Testis (tissue), 3 donors: Measurements from ENCODE around the gene DIS3L. TPM values are rescaled to one million over a fixed set of nuclear protein-coding genes. Genes with fewer than 3 reads are reported as not detected.

Experiments used
- DNase-seq: peaks from one replicate; pipeline ENCODE4 v3.0.0-alpha.2; 2019
- H3K27ac ChIP-seq, 2 donors: fragments of 200-600 bp; sonication (generic); one replicate each; pipeline ENCODE4 v1.5.1; 2019
- H3K27me3 ChIP-seq: fragments of 200-600 bp; sonication (generic); one replicate; pipeline ENCODE4 v1.5.1; 2019
- H3K36me3 ChIP-seq: fragments of 200-600 bp; sonication (generic); one replicate; pipeline ENCODE4 v1.5.1; 2017; ENCODE audit warnings: low read depth; ENCODE audit errors: missing control alignments
- H3K4me1 ChIP-seq: fragments of 200-600 bp; sonication (generic); one replicate; pipeline ENCODE4 v1.5.1; 2019
- H3K4me3 ChIP-seq, 2 donors: fragments of 200-600 bp; sonication (generic); one replicate each; pipeline ENCODE4 v1.5.1; 2017 to 2019
- H3K9me3 ChIP-seq: fragments of 200-600 bp; sonication (generic); one replicate; pipeline ENCODE4 v1.5.1; 2017
- CTCF ChIP-seq, 3 experiments: fragments of 450-650 bp in 2 of 3; fragments of 200-600 bp in 1 of 3; sonication (generic) in 1 of 3; IDR thresholded peaks; one replicate each; pipeline ENCODE4 v1.5.1; 2016 to 2019; ENCODE audit warnings: antibody characterized with exemption in 3 of 3, mild to moderate bottlenecking in 2 of 3, moderate library complexity in 1 of 3
- POLR2A ChIP-seq: fragments of 450-650 bp; IDR thresholded peaks from one replicate; pipeline ENCODE4 v1.6.1; 2017; ENCODE audit warnings: antibody characterized with exemption, mild to moderate bottlenecking, moderate library complexity
- WGBS, 2 donors: methylation state at CpG; one replicate each; pipeline ENCODE4 v1.1.5; 2018; 5-methylcytosine and 5-hydroxymethylcytosine counted together
- intact Hi-C: fragments of 100-400 bp; cut with DNase I; formaldehyde crosslinking; loops from one replicate; pipeline ENCODE4 v1.15.1; 2023; ENCODE audit warnings: low total_unique reads
- polyA plus RNA-seq: library from polyadenylated mRNA; stranded (reverse); fragments of 350-450 nt; fragmentation: Illumina TruSeq; extraction: RNeasy Lipid Tissue Mini Kit (QIAGEN cat#74804); gene quantifications from one replicate; pipeline ENCODE4 v1.2.3, GENCODE V29; 2014; ENCODE audit warnings: low read depth, low replicate concordance; ENCODE audit not compliant: insufficient read depth
- total RNA-seq, 2 donors: library from RNA; depleted of rRNA; stranded (reverse); fragments of >200 nt; gene quantifications; one replicate each; pipeline ENCODE4 v1.2.3, GENCODE V29; 2016

The DIS3L gene
- total and polyA plus RNA-seq, 3 donors from 2014 or later, result 46.3 to 51.8 (median 48.7) TPM

DNA sequence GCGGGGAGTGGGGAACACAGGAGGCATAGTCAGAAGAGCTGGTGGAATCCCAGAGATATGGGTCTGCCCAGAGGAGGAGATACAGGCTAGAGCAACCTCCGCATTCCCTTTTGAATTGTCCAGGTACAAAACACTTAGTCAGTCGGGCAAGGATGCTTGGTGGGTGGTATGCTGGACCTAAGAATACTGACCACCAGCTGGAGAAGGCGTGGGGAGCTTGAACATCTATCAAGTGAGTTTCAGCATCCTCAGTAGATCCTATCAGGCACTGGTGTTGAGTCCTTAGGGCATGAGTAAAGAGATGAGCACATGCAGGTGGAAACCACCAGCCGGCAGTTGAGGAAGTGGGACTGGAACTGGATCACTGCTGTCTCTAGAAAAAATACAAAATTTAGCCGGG lies 14.7 kb upstream of the DIS3L start:
- Histone ChIP-seq H3K27ac (no peak overlapping the region), H3K4me3 (no peak overlapping the region), H3K4me1 (no peaks in the 10 kb centered on the region), H3K9me3 (no peaks in the 10 kb centered on the region), H3K36me3 (no peaks in the 10 kb centered on the region), H3K27me3 (no peaks in the 10 kb centered on the region)
- WGBS, 2 donors, result 91% methylated on average over 6 of the region's 6 CpGs
- intact Hi-C loops, result no loop called here
- no peak for DNase-seq
- TF ChIP-seq POLR2A, result no peak
- TF ChIP-seq CTCF (IDR thresholded peaks at IDR 0.05), result no peak

- H3K27ac ChIP-seq, result no peak overlapping the region
- no peaks in the 10 kb centered on the region for H3K36me3 ChIP-seq
- H3K27me3 ChIP-seq, result no peaks in the 10 kb centered on the region
- intact Hi-C loops, result loop anchor here (10.0 kb wide), 1 partner anchor 299 kb away; no protein-coding TSS in a partner anchor
- no peak overlapping the region for H3K4me3 ChIP-seq
- H3K9me3 ChIP-seq, result no peaks in the 10 kb centered on the region
- no peak for DNase-seq
- H3K4me1 ChIP-seq, result no peaks in the 10 kb centered on the region
- no peak for TF ChIP-seq POLR2A
- no peak for TF ChIP-seq CTCF (IDR thresholded peaks at IDR 0.05)
- whole genome bisulfite sequencing, 2 donors, result 90 to 91% methylated on average over 3 of the region's 3 CpGs
Observed at GRCh38 chr15:66284271-66284670, 9.1 kb upstream of the DIS3L start.

GRCh38 chr15:66285533-66286280 lies 7.7 kb upstream of the DIS3L start:
- WGBS, 2 donors, result 76 to 81% methylated on average over 6 of the region's 6 CpGs
- intact Hi-C loops, result loop anchor here (10.0 kb wide), 1 partner anchor 301 kb away; no protein-coding TSS in a partner anchor
- no peaks in the 10 kb centered on the region for H3K27me3 ChIP-seq
- H3K4me1 ChIP-seq, result no peaks in the 10 kb centered on the region
- TF ChIP-seq POLR2A (no peak), CTCF (IDR thresholded peaks at IDR 0.05) (no peak)
- DNase-seq, result no peak
- no peak overlapping the region for H3K4me3 ChIP-seq
- H3K27ac ChIP-seq, result no peak overlapping the region
- H3K9me3 ChIP-seq, result no peaks in the 10 kb centered on the region
- H3K36me3 ChIP-seq, result no peaks in the 10 kb centered on the region

DNA sequence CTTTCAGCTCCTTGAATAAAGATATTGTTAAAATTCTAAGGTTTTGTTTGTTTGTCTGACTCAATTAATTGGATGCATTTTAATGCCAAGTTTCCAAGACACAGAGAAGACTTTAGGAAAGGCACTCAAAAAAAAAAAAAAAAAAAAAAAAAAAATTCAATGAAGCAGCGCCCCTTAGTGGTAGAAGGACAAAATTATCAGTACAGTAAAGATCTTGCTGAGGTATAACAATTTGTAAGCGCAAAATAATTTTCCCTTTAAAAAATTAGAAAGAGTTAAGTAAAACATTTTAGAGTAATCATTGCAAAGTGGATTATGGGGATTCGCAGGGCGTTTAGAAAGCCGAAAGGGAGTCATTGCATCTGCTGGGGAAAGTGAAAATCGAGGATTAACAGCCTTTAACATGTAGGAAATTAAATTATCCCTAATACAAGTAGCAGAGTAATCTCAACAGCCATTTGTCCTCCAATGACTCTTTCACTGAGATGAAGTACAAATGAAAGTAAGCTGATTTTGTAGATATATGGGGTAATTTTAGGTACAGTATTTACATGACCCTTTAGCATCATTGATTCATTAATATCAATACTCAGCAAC lies 5.8 kb upstream of the DIS3L start:
- Histone ChIP-seq H3K9me3 (no peaks in the 10 kb centered on the region), H3K36me3 (no peaks in the 10 kb centered on the region), H3K4me3 (no peak overlapping the region), H3K27ac (no peak overlapping the region), H3K27me3 (no peaks in the 10 kb centered on the region), H3K4me1 (peaks cover 3% of the 10 kb centered on the region)
- intact Hi-C loops, result loop anchor here (10.0 kb wide), 1 partner anchor 303 kb away; no protein-coding TSS in a partner anchor
- WGBS, 2 donors, result 25 to 36% methylated on average over 6 of the region's 6 CpGs
- no peak for DNase-seq
- TF ChIP-seq CTCF (IDR thresholded peaks at IDR 0.05) (peak in 2 of 3 experiments; percentile 32 to 62), POLR2A (no peak)
